CD4-positive, alpha-beta T cell (primary cell): ENCODE measurements around the gene PPP2R5C. TPM values are rescaled to one million over a fixed set of nuclear protein-coding genes. Genes with fewer than 3 reads are reported as not detected.

Experiments
- ATAC-seq: fragments of 200-7000 bp; cut with Tn5 transposase; one replicate; pipeline ENCODE4 v1.10.0; 2022; ENCODE audit warnings: mild to moderate bottlenecking; ENCODE audit not compliant: poor library complexity
- CTCF ChIA-PET: fragments of 350-600 bp; sonication (Branson Sonifier 250); formaldehyde crosslinking; loops from one replicate; lab custom pipeline; 2021; ENCODE audit warnings: antibody characterized with exemption, inconsistent platforms; lab: Charles Lee
- POLR2A ChIA-PET: fragments of 350-600 bp; sonication (Branson Sonifier 250); formaldehyde crosslinking; loops from one replicate; lab custom pipeline; 2021; ENCODE audit warnings: antibody characterized with exemption, inconsistent platforms; lab: Charles Lee
- DNase-seq, 14 experiments: peaks; one replicate each; pipeline ENCODE4 v3.0.0-alpha.2; 2013 to 2020; ENCODE audit warnings: mixed read lengths in 2 of 14
- H3K27ac ChIP-seq, 2 donors: one replicate each; pipeline versions ENCODE4 v1.5.1 to v1.7.0; 2013; ENCODE audit warnings: low read length in 2 of 2, low read depth in 1 of 2, mild to moderate bottlenecking in 1 of 2
- H3K27me3 ChIP-seq, 2 experiments: 1 replicate in 1 of 2; 2 replicates in 1 of 2; pipeline versions ENCODE4 v1.6.1 to v1.7.0; 2013; ENCODE audit warnings: low read length in 2 of 2, control low read depth in 1 of 2, mild to moderate bottlenecking in 1 of 2, moderate library complexity in 1 of 2; ENCODE audit not compliant: insufficient read depth in 2 of 2, control insufficient read depth in 1 of 2
- H3K36me3 ChIP-seq: one replicate; pipeline ENCODE4 v1.6.1; 2013; ENCODE audit warnings: low read length, control low read depth; ENCODE audit not compliant: insufficient read depth
- H3K4me1 ChIP-seq: one replicate; pipeline ENCODE4 v1.6.1; 2013; ENCODE audit warnings: low read length, control low read depth; ENCODE audit not compliant: insufficient read depth
- H3K4me3 ChIP-seq: one replicate; pipeline ENCODE4 v1.5.1; 2013; ENCODE audit warnings: mild to moderate bottlenecking, low read length, moderate library complexity
- H3K9me3 ChIP-seq, 2 experiments: 1 replicate in 1 of 2; 2 replicates in 1 of 2; pipeline versions ENCODE4 v1.6.1 to v1.7.0; 2013; ENCODE audit warnings: low read length in 2 of 2, mild to moderate bottlenecking in 2 of 2, control low read depth in 1 of 2, moderate library complexity in 1 of 2; ENCODE audit not compliant: control insufficient read depth in 1 of 2, insufficient read depth in 1 of 2
- H3K27ac Mint-ChIP-seq: one replicate; pipeline ENCODE4 v1.8.0; 2020; ENCODE audit warnings: mixed read lengths
- H3K27me3 Mint-ChIP-seq: one replicate; pipeline ENCODE4 v1.8.0; 2021; ENCODE audit warnings: mixed read lengths
- H3K36me3 Mint-ChIP-seq: one replicate; pipeline ENCODE4 v1.8.0; 2021; ENCODE audit warnings: low read depth, mixed read lengths
- H3K4me1 Mint-ChIP-seq: one replicate; pipeline ENCODE4 v1.8.0; 2021; ENCODE audit warnings: low read depth, mixed read lengths
- H3K4me3 Mint-ChIP-seq: one replicate; pipeline ENCODE4 v1.8.0; 2020; ENCODE audit warnings: mild to moderate bottlenecking, mixed read lengths
- H3K9me3 Mint-ChIP-seq: one replicate; pipeline ENCODE4 v1.8.0; 2020; ENCODE audit warnings: mixed read lengths
- CTCF ChIP-seq: fragments of 200-600 bp; IDR thresholded peaks from one replicate; pipeline ENCODE4 v1.8.0; 2022; ENCODE audit warnings: antibody characterized with exemption, mild to moderate bottlenecking
- intact Hi-C, 2 experiments: fragments of 100-400 bp; cut with DNase I in 1 of 2; cut with micrococcal nuclease in 1 of 2; formaldehyde crosslinking; loops; one replicate each; pipeline versions ENCODE4 v1.15.1 to v1.9.0; 2023 to 2025; cut with DNase I, micrococcal nuclease
- total RNA-seq, 174 experiments: library from RNA in 2 of 174; stranded (reverse) in 2 of 174; gene quantifications; one replicate each; pipeline ENCODE4 v1.2.3 and lab custom pipeline; 2021 to 2026

Gene PPP2R5C
- total RNA-seq, 2 experiments from 2014 or later: 463 to 487 TPM

- intact Hi-C loops: loop anchor here (5.0 kb wide), 3 partner anchors 58 to 113 kb away; partner anchors contain the start of gene PPP2R5C (in 1 of the 2)
- no peaks in the 10 kb centered on the region for H3K27me3 ChIP-seq
- H3K4me1 ChIP-seq: peaks cover 80% of the 10 kb centered on the region
- H3K4me1 Mint-ChIP-seq: peaks cover 90% of the 10 kb centered on the region
- H3K9me3 Mint-ChIP-seq: no peaks in the 10 kb centered on the region
- no peak for TF ChIP-seq CTCF
- DNase-seq (peak in 6 of 14 experiments; percentile 15 to 75 (median 61)), ATAC-seq (no peak)
- H3K4me3 Mint-ChIP-seq: peak overlapping the region; percentile 78
- peaks cover 70% of the 10 kb centered on the region for H3K36me3 Mint-ChIP-seq
- CTCF ChIA-PET: interaction anchor here (1.5 to 4.1 kb wide), 5 partner anchors 10 to 113 kb away, joined by 5 to 29 read pairs (median 13); no protein-coding TSS in a partner anchor
- H3K27ac Mint-ChIP-seq: peak overlapping the region; percentile 98
- peaks cover 15% of the 10 kb centered on the region for H3K36me3 ChIP-seq
- peak overlapping the region; percentile 98 to 99 for H3K27ac ChIP-seq
- no peaks in the 10 kb centered on the region for H3K27me3 Mint-ChIP-seq
- H3K9me3 ChIP-seq: no peaks in the 10 kb centered on the region
- POLR2A ChIA-PET: interaction anchor here (0.8 to 5.8 kb wide), 15 partner anchors 10 to 113 kb away, joined by 3 to 390 read pairs (median 12); no protein-coding TSS in a partner anchor
- peak overlapping the region; percentile 53 for H3K4me3 ChIP-seq
These were observed 58.8 kb downstream of the PPP2R5C start for GRCh38 chr14:101820283-101820798.

DNA sequence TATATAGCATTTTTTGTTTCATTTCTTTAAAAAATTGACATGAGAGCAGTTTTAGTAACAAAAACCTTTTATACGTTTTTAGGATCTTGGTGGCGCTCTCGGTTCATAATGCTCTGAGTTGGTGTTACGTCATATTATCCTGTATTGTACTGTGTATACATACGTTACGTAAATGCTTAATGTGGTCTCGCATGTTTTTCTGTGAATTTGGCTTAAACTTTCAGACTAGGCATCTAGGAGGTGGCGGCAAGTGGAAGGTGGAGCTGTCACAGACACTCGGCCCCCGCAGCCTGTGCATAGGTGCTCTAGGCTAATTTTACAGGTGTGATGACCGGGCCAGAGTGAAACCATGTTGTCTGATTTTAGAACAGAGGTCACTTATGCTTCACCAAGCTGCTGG is 60.0 kb downstream of the PPP2R5C start:
- Histone ChIP-seq H3K27me3 (no peaks in the 10 kb centered on the region), H3K27ac (peak overlapping the region; percentile 98 to 99), H3K9me3 (no peaks in the 10 kb centered on the region), H3K4me1 (peaks cover 77% of the 10 kb centered on the region), H3K4me3 (peak overlapping the region; percentile 32), H3K36me3 (peaks cover 18% of the 10 kb centered on the region)
- ATAC-seq (peak; percentile 37), DNase-seq (peak in 12 of 14 experiments; percentile 38 to 92 (median 62))
- ChIA-PET POLR2A (interaction anchor here (0.6 to 5.8 kb wide), 12 partner anchors 9 to 1756 kb away, joined by 3 to 390 read pairs (median 10); no protein-coding TSS in a partner anchor), CTCF (interaction anchor here (0.6 to 4.1 kb wide), 12 partner anchors 10 to 114 kb away, joined by 3 to 29 read pairs (median 4); no protein-coding TSS in a partner anchor)
- H3K36me3 Mint-ChIP-seq: peaks cover 70% of the 10 kb centered on the region
- peak overlapping the region; percentile 98 for H3K27ac Mint-ChIP-seq
- no peaks in the 10 kb centered on the region for H3K9me3 Mint-ChIP-seq
- peaks cover 90% of the 10 kb centered on the region for H3K4me1 Mint-ChIP-seq
- H3K27me3 Mint-ChIP-seq: no peaks in the 10 kb centered on the region
- intact Hi-C loops: loop anchor here (1.0 to 5.0 kb wide), 4 partner anchors 11 to 114 kb away; partner anchors contain the start of gene PPP2R5C (in 1 of the 2)
- peak overlapping the region; percentile 90 for H3K4me3 Mint-ChIP-seq
- TF ChIP-seq CTCF: no peak

- CTCF ChIA-PET: interaction anchor here (1.2 to 2.9 kb wide), 6 partner anchors 8 to 101 kb away, joined by 3 to 33 read pairs (median 10); no protein-coding TSS in a partner anchor
- Mint-ChIP-seq H3K4me1 (peaks cover 89% of the 10 kb centered on the region), H3K27ac (peak overlapping the region; percentile 98), H3K36me3 (peaks cover 71% of the 10 kb centered on the region), H3K9me3 (no peaks in the 10 kb centered on the region), H3K4me3 (peak overlapping the region; percentile 90), H3K27me3 (no peaks in the 10 kb centered on the region)
- Histone ChIP-seq H3K36me3 (peaks cover 30% of the 10 kb centered on the region), H3K27ac (peak overlapping the region; percentile 98 to 99), H3K4me1 (peaks cover 79% of the 10 kb centered on the region), H3K4me3 (peak overlapping the region; percentile 76), H3K9me3 (no peaks in the 10 kb centered on the region), H3K27me3 (no peaks in the 10 kb centered on the region)
- peak in 6 of 14 experiments; percentile 37 to 84 (median 62) for DNase-seq
- intact Hi-C loops: loop anchor here (1.0 to 5.0 kb wide), 7 partner anchors 14 to 125 kb away; partner anchors contain the start of gene PPP2R5C (in 1 of the 2)
- ATAC-seq: peak; percentile 22
- POLR2A ChIA-PET: interaction anchor here (0.8 to 9.8 kb wide), 28 partner anchors 11 to 1758 kb away, joined by 3 to 697 read pairs (median 8); partner anchors contain the start of genes EIF5, EVL and PPP2R5C
- no peak for TF ChIP-seq CTCF
These were observed 61.6 kb downstream of the PPP2R5C start for GRCh38 chr14:101823066-101823465.
